Brain microvascular endothelial cell (primary cell): ENCODE results near the gene STARD3.

Source experiments
- DNase-seq: peaks from one replicate; pipeline ENCODE4 v3.0.0-alpha.2; 2020
- H3K27ac ChIP-seq: fragments of 250-450 bp; sonication (Bioruptor Pico); 2 replicates; pipeline ENCODE4 v1.5.1; 2020; ENCODE audit warnings: mild to moderate bottlenecking, moderate library complexity
- H3K27me3 ChIP-seq: fragments of 250-450 bp; sonication (Bioruptor Pico); replicated peaks from 2 replicates; pipeline ENCODE4 v1.5.1; 2020; ENCODE audit warnings: mild to moderate bottlenecking
- H3K36me3 ChIP-seq: fragments of 250-450 bp; sonication (Bioruptor Pico); replicated peaks from 2 replicates; pipeline ENCODE4 v1.5.1; 2020; ENCODE audit warnings: mild to moderate bottlenecking
- H3K4me3 ChIP-seq: 2 replicates; pipeline ENCODE4 v1.5.1; 2011; ENCODE audit warnings: low read depth, mild to moderate bottlenecking, control low read depth, low read length, moderate library complexity
- in situ Hi-C: cut with HindIII; loops from 2 replicates; pipeline ENCODE4 v1.10.0; 2017; ENCODE audit warnings: low sequenced_read_pairs, low pct_ligation_motif_present
- TF ChIP-seq, protein P1 (sequence below): IDR thresholded peaks from 2 replicates; pipeline ENCODE4 v1.5.1; 2011; ENCODE audit warnings: low read depth, mild to moderate bottlenecking, moderate library complexity, low read length, control low read depth, inconsistent platforms; ENCODE audit errors: missing control alignments

The STARD3 gene

DNA sequence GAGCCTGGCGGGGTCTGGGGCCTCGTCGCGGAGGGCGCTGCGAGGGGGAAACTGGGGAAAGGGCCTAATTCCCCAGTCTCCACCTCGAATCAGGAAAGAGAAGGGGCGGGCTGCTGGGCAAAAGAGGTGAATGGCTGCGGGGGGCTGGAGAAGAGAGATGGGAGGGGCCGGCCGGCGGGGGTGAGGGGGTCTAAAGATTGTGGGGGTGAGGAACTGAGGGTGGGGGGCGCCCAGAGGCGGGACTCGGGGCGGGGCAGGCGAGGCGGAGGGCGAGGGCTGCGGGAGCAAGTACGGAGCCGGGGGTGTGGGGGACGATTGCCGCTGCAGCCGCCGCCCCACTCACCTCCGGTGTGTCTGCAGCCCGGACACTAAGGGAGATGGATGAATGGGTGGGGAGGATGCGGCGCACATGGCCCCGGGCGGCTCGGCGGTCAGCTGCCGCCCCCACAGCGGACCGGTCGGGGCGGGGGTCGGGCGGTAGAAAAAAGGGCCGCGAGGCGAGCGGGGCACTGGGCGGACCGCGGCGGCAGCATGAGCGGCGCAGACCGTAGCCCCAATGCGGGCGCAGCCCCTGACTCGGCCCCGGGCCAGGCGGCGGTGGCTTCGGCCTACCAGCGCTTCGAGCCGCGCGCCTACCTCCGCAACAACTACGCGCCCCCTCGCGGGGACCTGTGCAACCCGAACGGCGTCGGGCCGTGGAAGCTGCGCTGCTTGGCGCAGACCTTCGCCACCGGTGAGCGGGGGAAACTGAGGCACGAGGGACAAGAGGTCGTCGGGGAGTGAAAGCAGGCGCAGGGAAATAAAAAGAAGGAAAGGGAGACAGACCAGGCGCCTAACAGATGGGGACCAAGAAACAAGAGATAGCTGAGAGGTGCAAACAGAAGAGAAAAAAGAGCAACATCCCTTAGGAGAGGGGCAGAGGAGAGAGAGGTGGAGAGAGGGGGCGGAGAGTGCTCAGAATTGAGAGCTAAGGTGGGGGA is 31.3 kb downstream of the STARD3 start, which contains the start of gene PNMT:
PNMT (plus strand) TSS at position 509 of the 980 bp plus-strand sequence; CDS start at position 532, 23 bp downstream.
- Histone ChIP-seq H3K4me3 (peak within 1 kb of the TSS; percentile 20), H3K27ac (no peak within 1 kb of the TSS), H3K36me3 (no peaks in the 10 kb centered on the region), H3K27me3 (peaks cover 16% of the 10 kb centered on the region)
- TF ChIP-seq, protein P1, sequence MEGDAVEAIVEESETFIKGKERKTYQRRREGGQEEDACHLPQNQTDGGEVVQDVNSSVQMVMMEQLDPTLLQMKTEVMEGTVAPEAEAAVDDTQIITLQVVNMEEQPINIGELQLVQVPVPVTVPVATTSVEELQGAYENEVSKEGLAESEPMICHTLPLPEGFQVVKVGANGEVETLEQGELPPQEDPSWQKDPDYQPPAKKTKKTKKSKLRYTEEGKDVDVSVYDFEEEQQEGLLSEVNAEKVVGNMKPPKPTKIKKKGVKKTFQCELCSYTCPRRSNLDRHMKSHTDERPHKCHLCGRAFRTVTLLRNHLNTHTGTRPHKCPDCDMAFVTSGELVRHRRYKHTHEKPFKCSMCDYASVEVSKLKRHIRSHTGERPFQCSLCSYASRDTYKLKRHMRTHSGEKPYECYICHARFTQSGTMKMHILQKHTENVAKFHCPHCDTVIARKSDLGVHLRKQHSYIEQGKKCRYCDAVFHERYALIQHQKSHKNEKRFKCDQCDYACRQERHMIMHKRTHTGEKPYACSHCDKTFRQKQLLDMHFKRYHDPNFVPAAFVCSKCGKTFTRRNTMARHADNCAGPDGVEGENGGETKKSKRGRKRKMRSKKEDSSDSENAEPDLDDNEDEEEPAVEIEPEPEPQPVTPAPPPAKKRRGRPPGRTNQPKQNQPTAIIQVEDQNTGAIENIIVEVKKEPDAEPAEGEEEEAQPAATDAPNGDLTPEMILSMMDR = peak; percentile 75
- DNase-seq = peak; percentile 9
- in situ Hi-C loops = no loop called here

DNA sequence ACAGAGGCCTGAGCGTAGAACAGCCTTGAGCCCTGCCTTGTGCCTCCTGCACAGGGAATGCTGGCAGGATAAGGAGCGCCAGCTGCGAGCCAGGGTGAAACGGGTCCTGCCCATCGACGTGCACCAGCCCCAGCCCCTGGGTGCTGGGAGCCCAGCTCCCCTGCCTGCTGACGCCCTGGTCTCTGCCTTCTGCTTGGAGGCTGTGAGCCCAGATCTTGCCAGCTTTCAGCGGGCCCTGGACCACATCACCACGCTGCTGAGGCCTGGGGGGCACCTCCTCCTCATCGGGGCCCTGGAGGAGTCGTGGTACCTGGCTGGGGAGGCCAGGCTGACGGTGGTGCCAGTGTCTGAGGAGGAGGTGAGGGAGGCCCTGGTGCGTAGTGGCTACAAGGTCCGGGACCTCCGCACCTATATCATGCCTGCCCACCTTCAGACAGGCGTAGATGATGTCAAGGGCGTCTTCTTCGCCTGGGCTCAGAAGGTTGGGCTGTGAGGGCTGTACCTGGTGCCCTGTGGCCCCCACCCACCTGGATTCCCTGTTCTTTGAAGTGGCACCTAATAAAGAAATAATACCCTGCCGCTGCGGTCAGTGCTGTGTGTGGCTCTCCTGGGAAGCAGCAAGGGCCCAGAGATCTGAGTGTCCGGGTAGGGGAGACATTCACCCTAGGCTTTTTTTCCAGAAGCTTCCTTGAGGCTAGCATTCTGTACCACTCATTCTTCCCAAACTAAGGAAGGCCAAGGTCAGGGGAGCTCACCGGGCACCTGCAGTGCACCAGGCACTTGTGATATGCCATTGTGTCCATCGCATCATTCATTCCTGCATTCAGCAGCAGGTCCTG is 33.2 kb downstream of the STARD3 start:
- DNase-seq = no peak
- TF ChIP-seq, protein P1 = no peak
- Histone ChIP-seq H3K36me3 (no peaks in the 10 kb centered on the region), H3K27me3 (peaks cover 16% of the 10 kb centered on the region), H3K4me3 (no peak overlapping the region), H3K27ac (no peak overlapping the region)
- in situ Hi-C loops = no loop called here

DNA sequence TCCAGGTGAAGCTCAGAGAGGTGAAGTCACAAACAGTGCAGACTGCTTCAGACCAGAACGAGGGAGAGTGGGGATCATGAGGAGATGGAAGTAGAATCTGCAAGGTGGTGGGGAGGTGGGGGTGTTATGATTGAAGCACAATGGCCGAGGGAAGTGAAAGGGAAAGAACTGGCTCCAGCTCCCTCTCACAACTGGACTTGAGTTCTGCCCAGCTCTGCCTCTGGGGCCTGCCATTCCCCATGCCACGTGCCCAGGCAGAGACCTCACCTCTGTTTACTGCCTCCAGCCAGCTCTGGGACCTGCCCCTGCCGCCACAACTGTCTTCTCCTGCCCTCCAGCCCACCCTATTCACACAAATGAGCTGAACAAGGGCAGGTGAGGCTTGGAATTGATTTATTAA is 33.8 kb downstream of the STARD3 start:
- no peaks in the 10 kb centered on the region for H3K36me3 ChIP-seq
- peaks cover 16% of the 10 kb centered on the region for H3K27me3 ChIP-seq
- TF ChIP-seq, protein P1 = no peak
- no peak overlapping the region for H3K27ac ChIP-seq
- DNase-seq = no peak
- H3K4me3 ChIP-seq = no peak overlapping the region
- in situ Hi-C loops = no loop called here

DNA sequence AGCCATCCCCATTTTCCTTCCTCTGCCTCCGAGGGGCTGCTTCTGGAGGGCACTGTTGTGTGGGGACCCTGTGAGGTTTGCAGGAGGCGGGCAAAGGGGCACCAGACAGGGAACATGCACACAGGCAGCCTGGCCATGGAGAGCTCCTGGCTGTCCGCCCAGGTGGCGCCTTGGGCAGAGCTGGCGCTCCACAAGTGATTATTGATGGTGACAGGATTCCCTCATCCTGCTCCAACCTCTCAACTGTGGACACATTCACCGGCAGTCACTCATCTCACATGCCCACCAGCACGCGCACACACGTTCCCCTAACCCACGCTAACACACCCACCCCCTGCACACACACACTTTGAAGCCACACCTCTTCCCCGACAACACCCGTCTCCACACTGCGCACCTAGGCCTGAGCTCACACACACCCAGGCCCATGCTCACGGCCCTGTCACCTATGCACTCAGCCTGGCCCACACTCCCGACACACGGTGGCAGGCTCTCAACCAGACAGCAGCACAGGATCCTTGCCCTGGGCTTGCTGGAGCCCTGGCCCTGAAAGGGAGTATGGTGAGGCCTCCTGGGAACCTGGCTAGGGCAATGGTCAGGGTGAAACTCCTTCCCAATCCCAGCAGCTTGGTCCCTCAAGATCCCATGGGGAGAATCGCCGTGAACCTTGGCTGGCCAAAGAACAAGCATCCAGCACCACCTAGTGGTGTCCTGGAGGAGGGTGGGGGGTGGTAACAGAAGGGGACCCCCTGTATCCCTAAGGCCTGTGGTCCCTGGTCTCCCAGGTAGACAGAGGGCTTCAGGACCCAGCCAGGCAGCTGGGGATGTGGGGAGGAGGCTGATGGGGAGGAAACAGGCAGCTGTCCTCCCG is 34.9 kb downstream of the STARD3 start:
- no peaks in the 10 kb centered on the region for H3K36me3 ChIP-seq
- H3K27me3 ChIP-seq = peaks cover 13% of the 10 kb centered on the region
- H3K4me3 ChIP-seq = no peak overlapping the region
- TF ChIP-seq, protein P1 = peak; percentile 82
- in situ Hi-C loops = no loop called here
- no peak overlapping the region for H3K27ac ChIP-seq
- DNase-seq = peak; percentile 28
